NCI-H774 (cell line): Measurements from ENCODE around the gene ASB18.

Experiments
- DNase-seq: peaks from one replicate; lab custom pipeline; 2025; lab: John Stamatoyannopoulos, UW

ASB18 gene

DNA sequence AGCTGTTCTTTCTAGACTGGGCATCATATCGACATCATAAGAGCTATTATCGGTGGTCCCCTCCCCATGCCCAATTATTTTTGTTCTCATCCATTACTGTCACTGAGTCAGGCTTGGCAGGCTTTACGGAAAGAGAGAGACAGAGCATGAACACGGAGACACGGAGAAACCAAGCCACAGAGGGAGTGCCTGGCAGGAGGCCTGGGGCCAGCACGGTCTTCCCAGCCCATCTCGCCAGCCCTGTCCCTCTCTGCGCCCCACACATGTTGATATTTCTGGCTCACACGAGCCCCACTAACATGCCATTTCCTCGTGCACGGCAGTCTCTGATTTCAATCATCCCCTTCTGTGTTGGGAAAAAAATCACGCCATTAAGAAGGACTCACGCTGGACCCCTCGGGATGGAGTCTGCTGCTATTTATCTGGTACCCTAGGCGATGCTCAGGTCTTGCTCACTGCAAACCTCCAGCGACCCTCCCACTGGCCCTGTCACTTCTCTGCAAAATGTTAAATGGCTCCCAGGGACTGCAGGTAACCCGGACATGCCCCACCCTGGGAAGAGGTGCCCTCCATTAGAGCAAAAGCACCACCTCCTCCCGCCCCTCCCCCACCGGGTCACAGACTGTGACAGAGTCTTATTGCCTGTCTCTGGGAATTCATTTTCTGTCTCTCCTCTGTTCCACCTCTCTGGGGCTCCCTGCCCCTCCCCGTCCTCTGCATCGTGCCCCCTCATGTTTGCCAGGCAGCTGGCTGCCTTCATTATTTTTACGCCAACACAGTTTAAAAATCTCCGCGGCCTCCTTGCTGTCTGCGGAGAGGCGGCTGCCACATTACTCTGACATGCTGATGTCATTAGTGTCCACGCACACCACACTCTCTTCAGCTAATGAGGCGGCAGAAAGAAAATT is 55.9 kb downstream of the ASB18 start:
- DNase-seq, result no peak

DNA sequence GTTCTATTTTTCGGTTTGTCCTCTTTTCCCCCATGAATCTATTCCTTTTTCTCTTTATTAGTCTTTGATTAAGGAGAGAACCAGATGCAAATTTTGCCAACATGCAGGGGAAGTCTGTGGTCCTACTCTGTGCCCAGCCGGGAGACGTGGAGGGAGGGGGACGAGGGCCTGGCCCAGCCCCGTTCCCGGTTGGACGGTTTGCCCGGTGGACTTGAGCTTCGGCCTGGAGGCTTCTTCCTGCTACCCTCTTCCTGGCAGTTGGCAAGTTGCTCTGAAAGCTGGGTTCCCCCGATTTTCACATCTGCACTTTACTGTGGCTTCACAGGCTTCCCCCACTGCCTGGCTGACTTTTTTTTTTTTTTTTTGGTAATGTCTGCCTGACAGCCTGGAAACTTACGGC is 56.7 kb downstream of the ASB18 start:
- DNase-seq, result no peak

DNA sequence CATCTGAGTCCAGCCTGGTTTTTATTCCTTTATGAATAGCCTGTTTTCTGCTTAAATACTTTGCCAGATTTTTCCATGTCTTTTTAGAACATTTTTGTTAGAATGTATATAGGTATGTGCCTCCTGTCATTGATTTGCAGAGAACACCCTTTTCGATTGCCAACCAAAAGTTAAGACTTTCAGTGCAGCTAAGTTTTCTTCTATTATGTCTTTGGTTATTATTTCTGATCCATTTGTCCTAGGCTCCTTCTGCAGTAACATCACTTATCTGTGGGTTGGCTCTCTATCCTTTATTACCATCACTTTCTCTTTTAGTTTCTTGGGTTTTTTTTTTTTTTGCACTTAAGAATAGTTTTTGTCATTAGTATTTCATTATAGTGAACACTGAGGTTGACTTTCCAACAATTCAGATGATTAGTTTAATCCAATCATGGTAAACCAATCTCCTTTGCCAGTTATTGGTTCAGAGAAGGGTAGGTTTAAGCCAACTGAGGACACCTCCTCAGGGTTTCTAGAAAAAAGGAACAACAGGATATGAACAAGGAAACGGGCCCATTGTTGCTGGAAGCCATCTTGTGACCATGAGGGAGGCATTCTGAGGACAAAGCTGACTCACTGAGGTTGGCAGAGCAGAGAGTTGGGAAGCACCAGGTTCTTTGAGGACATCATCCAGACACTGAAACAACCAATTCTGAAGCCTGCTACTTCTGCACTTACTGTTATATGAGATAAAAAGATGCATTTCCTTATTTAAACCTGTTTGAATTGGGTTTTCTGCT is 58.1 kb downstream of the ASB18 start:
- no peak for DNase-seq

DNA sequence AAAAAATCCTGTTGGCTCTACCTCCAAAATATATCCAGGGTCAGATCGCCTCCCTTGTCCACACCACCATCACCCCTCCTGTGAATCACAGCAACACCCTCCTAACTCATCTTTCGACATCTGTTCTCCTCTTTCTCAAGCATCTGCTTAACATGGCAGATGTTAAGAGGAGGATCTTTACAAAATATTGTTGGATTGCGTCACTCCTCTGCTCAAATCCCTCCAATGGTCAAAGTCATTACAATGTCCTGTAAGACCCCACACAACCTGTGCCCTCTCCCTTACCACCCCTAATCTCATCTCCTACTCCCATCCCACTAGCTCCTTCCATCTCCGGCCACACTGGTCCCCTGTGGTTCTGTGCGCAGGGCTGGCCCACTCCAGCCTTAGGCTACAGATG is 59.3 kb downstream of the ASB18 start:
- no peak for DNase-seq

DNA sequence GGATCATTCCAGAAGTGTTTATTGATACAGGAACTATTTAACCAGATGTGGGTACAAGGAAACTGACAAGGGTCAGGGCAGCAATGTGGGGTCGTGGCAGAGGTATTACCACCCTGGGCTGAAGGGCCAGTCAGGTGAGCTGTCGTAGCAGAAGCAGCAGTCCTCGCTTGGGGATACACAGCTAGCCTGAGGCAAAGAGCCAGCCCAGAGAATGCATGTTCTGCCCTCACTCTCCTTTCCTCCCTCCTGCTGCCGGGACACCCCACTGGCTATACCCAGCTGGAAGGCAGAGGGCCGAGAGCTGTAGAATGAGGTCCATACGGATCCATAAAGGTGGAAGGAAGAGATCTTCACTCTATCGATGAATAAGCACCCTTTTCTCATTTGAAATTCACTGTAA is 63.8 kb downstream of the ASB18 start:
- no peak for DNase-seq

DNA sequence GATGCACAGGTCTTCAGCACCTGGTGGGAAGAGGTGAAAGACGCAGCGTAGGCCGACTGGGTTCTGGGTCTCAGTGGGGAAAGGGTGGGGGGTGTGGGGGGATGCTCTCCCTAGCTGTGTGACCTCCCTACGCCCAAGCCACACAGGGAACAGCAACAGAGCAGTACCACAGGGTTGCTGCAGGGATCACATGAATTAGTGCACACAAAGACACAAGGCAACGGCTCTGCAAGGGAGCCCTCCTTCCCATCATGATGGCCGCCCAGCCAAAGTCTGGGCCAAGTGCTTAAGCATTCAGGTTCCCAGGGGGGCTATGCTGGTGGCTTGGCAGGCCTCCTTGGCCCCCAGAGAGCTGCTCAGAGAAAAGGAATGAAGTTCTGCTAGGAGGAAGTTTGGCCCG is 67.8 kb downstream of the ASB18 start:
- DNase-seq, result no peak

DNA sequence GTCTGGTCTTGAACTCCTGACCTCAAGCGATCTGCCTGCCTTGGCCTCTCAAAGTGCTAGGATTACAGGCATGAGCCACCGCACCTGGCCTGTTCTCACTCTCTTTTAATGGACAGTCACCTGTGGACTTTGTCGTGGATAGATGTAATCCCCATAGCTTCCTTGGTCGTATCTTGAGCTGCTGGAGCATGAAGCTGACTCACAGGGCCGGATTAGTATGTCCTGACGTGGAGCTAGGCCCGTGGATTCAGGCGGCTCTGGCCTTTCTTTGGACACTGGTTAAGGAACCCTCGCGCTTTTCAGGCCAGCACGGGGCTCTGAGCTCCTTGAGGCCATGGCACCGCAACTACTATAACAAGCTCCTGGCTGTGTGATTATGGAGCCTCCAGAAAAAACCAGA is 68.5 kb downstream of the ASB18 start:
- no peak for DNase-seq

DNA sequence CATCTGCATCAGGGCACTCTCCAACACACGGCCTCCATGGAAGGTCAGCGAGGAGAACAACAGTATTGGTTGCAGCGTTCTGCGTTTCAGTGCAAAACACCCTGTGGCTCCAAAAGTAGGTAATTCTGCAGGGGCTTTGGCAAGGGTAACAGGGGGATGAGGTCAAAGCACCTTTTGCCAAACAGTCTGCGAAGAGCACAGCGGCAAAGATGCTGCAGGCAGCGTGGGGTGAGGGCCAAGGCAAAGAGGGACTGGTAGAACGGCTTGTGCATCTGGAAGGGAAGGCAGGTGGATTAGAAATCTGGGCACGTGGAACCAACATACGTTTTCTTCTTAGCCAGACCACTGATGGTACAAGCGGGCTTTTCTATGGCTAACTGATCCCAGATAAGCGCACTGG is 69.4 kb downstream of the ASB18 start:
- DNase-seq, result no peak

DNA sequence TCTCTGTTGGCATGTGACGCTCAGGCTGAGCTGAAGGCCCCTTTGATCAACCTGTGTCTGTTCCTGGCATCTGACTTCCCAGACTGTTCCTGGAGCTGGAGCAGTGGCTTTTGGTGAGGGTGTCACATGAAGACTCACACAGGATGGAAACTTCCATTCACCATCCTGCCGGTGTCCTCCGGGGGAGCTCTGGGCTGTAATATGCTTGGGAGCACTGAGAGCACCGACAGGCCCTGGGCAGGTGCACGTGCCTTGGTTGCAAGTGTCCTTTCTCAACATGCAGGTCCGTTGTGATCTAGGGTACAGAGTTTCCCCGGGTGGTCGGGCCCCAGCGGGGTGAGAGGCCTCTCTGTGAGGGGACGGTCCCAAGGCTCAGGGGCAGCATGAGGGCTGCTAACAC is 71.2 kb downstream of the ASB18 start:
- no peak for DNase-seq

DNA sequence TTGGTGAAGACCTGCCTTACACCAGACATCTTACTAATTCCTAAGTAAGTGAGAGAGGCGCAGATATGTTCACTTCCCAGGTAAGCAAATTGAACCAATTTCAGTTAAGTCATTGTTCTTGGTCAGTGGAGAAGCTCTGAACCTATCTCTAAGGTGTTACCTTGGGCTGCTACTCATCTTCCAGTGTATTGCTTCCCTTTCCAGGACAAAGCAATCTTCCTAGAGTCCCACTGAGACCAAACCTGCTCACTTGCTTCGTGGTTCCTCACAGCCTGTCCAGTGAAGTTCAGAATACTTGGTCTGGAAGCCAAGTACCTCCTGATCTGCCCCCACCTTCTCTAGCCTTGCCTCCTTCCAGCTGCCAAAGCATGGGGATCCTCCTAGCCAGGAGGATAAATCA is 73.5 kb downstream of the ASB18 start:
- DNase-seq, result no peak

DNA sequence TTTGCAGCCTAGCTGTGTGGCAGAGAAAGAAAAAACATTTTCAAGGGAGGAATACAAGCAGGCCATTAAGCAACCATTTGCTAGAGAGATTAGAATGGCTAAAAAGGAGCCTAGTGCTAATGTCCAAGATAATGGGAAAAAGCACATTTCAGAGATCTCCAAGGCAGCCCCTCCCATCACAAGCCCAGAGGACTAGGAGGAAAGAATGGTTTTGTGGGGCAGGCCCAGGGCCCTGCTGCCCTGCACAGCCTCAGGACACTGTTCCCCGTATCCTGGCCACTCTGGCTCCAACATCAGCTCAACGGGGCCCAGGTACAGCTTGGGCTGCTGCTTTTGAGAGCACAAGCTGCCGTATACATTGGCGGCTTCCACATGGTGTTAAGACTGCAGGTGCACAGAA is 79.5 kb downstream of the ASB18 start:
- DNase-seq, result no peak

DNA sequence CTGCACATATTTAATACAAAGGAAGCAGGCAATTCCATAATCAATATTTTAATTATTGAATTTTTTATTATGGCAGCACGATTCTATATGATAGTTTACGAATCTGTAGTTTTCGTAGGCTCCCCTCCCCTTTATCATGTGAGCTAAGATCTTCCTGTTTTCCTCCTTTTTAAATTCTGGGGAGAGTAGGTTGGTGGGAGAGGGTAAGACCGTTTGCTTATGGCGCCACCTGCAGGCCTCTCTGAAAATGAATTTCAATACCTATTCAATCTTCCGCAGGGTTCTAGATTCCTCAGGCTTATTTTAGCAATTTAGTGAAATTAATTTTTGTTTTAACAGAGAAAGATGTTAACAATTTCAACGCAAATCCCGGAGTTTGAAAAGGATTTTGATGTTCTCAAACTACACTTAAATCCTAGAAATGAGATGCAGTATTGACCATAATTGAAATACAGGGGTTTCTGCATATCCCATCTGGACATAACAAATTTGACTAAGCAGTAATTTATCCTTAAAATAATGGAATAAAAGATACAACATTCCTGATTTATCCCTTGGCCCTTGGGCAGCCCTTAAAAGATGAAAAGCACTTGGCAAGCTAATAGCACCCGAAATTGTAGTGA is 83.3 kb downstream of the ASB18 start:
- DNase-seq, result peak; percentile 59

DNA sequence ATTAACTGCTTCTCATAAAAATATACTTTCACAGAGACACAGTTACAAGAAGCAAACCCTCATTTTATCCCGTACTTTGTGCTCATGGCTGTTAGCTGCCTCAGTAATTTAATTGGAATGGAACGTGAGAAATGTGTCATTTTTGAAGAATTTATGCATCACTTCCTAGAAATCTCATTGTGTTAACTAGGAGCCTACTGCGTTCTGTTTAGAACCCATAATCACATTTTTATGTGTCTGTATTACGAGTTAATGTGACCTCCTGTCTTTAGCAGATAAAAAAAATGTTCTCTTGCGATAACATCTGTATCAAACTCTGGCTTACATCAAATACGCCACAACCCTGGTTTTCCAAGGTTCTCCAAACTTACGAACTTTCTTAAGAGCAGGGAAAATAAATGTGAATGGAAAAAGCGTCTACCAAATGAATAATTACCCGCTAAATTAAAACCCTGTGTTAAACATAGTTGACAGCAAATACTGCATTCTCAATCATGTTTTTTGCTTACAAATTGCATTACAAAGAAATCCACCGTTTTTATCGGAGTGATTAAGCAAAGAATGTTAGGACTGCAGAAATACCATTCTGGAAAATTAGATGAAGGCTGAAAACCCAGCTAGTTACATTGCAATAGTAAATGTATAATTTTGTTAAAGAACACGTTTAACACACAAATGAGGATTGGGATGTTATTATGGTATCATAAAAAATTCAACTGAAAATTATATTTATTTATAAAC is 84.0 kb downstream of the ASB18 start:
- DNase-seq, result no peak

DNA sequence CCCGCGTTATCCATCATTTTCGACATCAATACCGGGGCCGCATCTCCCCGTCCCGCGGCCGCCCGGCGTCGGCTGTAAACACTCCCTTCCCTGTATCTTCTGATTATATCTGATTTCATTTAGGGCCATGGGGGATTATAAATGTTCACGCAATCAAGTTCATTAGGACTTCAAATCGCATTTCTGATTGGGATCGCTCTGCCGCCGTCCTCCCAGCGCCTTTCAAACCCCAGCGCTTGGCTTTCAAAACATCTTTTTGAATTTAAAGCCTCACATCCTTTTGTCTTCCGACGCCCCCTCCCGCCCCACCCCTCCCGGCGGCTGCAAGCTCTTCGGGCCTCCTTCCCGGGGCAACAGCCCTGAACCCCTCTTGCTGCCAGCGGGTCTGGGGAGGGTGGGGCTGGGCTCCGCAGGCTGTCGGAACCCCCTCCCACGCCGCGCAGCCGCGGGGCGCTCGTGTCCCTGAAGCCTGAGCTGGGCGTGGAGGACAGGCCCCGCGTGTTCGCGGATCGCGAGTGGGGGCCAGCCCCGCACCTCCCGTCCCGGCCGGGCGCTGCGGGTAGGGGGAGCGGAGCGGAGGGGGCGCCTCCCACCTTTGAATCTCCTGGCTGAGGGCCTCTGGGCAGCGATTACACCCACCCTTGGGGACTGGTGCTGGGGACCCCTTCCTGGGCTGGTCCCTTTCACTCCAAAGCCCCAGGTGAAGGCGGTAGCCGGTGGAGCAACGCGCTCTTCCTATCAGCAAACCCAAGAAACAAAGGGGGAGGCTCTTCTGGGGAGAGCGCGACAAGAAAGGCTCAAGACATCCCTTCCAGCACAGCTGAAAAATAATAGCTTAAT is 84.8 kb downstream of the ASB18 start:
- DNase-seq, result no peak

DNA sequence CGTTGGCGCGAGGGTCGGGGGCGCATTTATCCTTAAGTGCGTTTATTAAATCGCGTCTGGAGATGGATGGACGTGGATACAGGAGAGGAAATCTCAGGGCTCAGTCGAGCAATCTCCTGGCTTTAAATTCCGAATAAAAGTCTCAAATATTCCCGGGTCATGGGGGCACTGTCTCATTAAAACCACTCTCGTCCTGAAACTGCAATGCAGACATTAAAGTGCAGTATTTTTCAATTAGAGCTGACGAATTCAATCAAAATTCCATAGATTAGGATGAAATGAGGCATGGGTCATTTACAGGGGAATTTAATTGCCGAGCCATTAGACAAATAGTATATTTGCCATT is 85.3 kb downstream of the ASB18 start:
- DNase-seq, result no peak

DNA sequence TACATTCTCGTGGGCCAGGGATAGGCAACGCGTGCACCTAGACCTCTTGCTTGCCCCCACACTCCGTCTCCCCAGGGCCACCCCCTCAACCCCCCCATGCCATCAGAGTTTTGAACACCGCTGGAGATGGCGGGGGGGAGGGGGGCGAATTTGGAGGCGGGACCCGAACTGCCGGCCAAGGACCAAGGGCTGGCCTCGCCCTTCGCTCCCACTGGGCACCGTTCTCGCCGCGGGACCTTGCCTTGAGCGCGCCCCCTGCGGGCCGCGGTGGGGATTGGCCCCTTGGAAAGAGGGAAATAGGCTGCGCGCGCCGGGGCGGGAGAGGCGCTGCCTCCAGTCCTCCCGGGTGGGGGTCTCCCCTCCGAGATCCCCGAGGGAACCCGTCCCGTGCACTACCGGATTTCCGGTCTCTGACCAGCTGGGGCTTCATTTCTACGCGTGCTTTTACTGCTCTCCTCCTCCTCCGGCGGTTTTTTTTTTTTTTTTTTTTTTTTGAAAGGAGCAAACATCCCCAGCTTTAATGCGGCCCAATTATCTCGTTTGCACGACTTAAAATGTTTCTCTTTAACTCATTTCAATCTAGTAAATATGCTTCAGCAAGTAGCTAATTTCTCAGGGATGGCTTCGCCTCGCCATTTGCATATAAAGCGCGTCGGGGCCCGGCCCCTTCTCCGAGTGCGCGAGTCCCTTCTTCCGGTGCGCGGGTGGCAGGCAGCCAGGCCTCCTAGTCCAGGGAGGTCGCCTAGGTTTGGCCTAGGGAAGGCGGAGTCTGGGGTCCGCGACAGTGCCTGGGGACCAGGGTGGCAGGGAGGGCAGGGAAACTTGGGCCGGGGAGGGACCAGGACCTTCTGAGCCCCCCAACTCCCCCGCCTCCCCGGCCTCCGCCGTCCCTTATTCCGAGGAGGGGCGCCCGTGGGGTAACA is 86.0 kb downstream of the ASB18 start:
- DNase-seq, result peak; percentile 56

DNA sequence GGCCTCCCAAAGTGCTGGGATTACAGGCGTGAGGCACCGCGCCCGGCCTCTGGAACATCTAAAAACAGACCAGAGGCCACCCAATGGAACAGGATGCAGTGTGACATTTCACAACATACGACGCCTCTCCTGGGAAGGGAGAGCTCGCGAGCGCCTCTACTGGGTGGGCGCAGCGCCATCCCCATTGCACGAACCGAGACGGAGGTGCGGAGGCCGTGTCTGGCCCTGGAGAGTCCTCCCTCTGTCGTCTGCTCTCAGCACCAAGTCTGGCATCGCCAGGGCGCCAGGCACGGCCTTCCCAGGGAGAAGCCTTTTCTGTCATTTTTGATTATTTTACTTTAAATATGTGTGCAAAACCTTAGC is 86.6 kb downstream of the ASB18 start:
- no peak for DNase-seq

DNA sequence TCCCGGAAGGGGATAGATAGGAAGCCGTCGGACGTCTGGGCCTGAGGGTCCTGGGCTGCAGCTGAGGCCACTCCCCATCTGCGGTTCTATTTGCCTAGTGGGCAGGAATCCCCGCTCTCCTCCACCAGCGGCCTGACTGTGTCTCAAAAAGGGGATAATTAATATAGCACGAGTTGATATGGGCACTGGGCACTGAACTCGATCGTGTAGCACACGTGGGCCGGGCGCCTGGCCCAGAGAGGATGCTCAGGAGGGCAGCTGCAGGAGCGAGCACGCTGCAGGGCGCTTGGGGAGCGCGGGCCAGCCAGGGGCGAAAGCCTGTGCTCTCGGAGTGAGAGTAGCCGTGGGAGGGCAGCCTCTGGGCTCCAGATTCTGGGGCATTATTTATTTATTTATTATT is 87.3 kb downstream of the ASB18 start:
- no peak for DNase-seq

DNA sequence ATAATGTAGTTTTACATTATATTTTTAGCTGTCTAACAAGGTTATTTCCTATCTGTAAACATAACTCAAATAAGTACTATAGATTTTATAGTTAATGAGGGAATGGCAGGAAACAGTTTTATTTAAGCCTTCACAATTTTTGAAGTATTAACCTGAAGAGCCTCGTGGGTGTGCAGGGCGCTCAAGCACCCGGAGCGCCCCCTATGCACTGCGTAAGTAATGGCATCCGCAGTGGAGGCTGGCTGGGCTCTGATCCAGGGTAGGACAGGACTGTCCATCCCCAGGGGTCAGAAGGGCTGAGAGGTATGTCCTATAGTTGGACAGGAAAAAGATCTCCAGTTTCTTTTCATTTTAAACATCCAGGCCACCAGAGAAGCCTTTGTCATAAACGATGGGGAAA is 87.8 kb downstream of the ASB18 start:
- DNase-seq, result no peak

DNA sequence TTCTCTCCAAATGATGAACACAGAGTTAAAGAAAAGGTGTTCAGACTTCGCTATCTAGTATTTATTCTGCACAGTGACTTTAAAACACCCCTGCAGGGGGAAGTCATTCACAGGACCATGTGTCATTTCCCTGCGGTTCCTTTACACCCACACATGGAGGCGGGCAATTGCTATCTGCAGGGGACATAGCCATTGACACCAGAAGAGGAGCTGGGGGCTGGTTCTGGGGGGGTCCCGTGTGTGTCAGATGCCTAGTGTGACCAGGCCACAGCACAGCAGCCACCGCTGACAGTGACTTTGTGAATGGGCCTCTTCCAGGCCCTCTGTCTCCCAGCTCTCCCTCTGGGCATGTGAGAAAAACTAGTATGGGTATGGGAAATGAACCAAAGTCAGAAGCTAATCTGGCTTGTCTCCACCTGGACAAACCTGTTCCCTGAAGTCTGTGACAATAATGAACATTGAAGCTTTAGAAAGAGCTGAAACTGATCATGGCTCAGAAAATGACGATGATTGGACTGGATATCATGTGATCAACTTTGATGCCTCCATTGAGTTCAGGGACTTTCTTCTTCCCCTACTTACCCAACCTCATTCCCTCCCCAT is 88.6 kb downstream of the ASB18 start:
- no peak for DNase-seq
